Keratinocyte (primary cell): ENCODE data around the gene AKAP13. TPM values are rescaled to one million over a fixed set of nuclear protein-coding genes. Genes with fewer than 3 reads are reported as not detected.

ENCODE experiments used
- DNase-seq: peaks from one replicate; pipeline ENCODE4 v3.0.0-alpha.2; 2011; ENCODE audit warnings: low read depth, missing footprints, low spot score
- FAIRE-seq: peaks from 2 replicates; lab custom pipeline; 2011; peaks lifted over from hg19 to GRCh38; lab: Jason Lieb, UNC
- H2AFZ ChIP-seq: 2 replicates; pipeline ENCODE4 v1.6.0; 2012; ENCODE audit warnings: low read length, control low read depth, inconsistent platforms; ENCODE audit not compliant: control insufficient read depth
- H3K27ac ChIP-seq: 2 replicates; pipeline ENCODE4 v1.5.1; 2011; ENCODE audit warnings: low read length; ENCODE audit not compliant: control insufficient read depth, insufficient read depth
- H3K27me3 ChIP-seq: 3 replicates; pipeline ENCODE4 v1.6.0; 2011; ENCODE audit warnings: low read length; ENCODE audit not compliant: control insufficient read depth, insufficient read depth; ENCODE audit errors: extremely low read depth
- H3K36me3 ChIP-seq, 2 experiments: 2 replicates in 1 of 2; 3 replicates in 1 of 2; pipeline ENCODE4 v1.5.1; 2011; ENCODE audit warnings: low read length in 2 of 2, mild to moderate bottlenecking in 1 of 2; ENCODE audit not compliant: control insufficient read depth in 2 of 2, insufficient read depth in 2 of 2; ENCODE audit errors: extremely low read depth in 1 of 2
- H3K4me1 ChIP-seq: 3 replicates; pipeline ENCODE4 v1.5.1; 2011; ENCODE audit warnings: low read length; ENCODE audit not compliant: control insufficient read depth, insufficient read depth; ENCODE audit errors: extremely low read depth
- H3K4me2 ChIP-seq: 3 replicates; pipeline ENCODE4 v1.6.0; 2011; ENCODE audit warnings: low read depth, low read length; ENCODE audit not compliant: control insufficient read depth, insufficient read depth; ENCODE audit errors: extremely low read depth
- H3K4me3 ChIP-seq, 3 experiments: fragments of 200-600 bp in 1 of 3; sonication (generic) in 1 of 3; 2 replicates in 2 of 3; 3 replicates in 1 of 3; pipeline ENCODE4 v1.5.1; 2011 to 2016; ENCODE audit warnings: low read length in 3 of 3, mild to moderate bottlenecking in 3 of 3, control low read depth in 2 of 3, inconsistent platforms in 1 of 3, low read depth in 1 of 3, mixed read lengths in 1 of 3, mixed run types in 1 of 3, moderate library complexity in 1 of 3; ENCODE audit not compliant: control insufficient read depth in 2 of 3, insufficient read depth in 2 of 3; ENCODE audit errors: extremely low read depth in 1 of 3
- H3K79me2 ChIP-seq: 2 replicates; pipeline ENCODE4 v1.6.0; 2012; ENCODE audit warnings: low read length; ENCODE audit not compliant: control insufficient read depth, insufficient read depth
- H3K9ac ChIP-seq: 3 replicates; pipeline ENCODE4 v1.6.0; 2011; ENCODE audit warnings: low read length; ENCODE audit not compliant: control insufficient read depth, insufficient read depth; ENCODE audit errors: extremely low read depth
- H3K9me1 ChIP-seq: 3 replicates; pipeline ENCODE4 v1.6.0; 2011; ENCODE audit warnings: low read length; ENCODE audit not compliant: control insufficient read depth, insufficient read depth; ENCODE audit errors: extremely low read depth
- H3K9me3 ChIP-seq: 2 replicates; pipeline ENCODE4 v1.5.1; 2012; ENCODE audit warnings: low read depth, low read length; ENCODE audit not compliant: control insufficient read depth
- H4K20me1 ChIP-seq: 3 replicates; pipeline ENCODE4 v1.6.0; 2011; ENCODE audit warnings: low read length; ENCODE audit not compliant: control insufficient read depth, insufficient read depth; ENCODE audit errors: extremely low read depth
- EZH2 ChIP-seq: IDR thresholded peaks from one replicate; pipeline ENCODE4 v1.6.1; 2012; ENCODE audit warnings: inconsistent platforms, mild to moderate bottlenecking, low read length, moderate library complexity
- dilution Hi-C: fragments of 300-500 bp; cut with MboI; formaldehyde crosslinking; loops from one replicate; pipeline ENCODE4 v1.7.0; 2020; ENCODE audit warnings: low sequenced_read_pairs; ENCODE audit not compliant: extremely low pct_ligation_motif_present
- polyA plus RNA-seq, 5 experiments: library from polyadenylated mRNA; depleted of rRNA in 3 of 5; stranded (reverse) in 3 of 5; stranded (forward) in 1 of 5; unstranded in 1 of 5; fragments of >200 nt; gene quantifications; 1 replicate in 1 of 5; 2 replicates in 3 of 5; 3 replicates in 1 of 5; pipeline versions ENCODE4 v1.2.1 to v1.2.3, GENCODE V29; 2011 to 2012; ENCODE audit warnings: missing spikeins in 2 of 5, low read depth in 1 of 5, low replicate concordance in 1 of 5
- TF ChIP-seq, protein P1 (sequence below), 3 experiments: IDR thresholded peaks in 1 of 3; conservative IDR thresholded peaks in 1 of 3; optimal IDR thresholded peaks in 1 of 3; 2 replicates in 2 of 3; 3 replicates in 1 of 3; pipeline versions ENCODE3 to v1.5.1; 2011; ENCODE audit warnings: low read length in 3 of 3, mild to moderate bottlenecking in 3 of 3, moderate library complexity in 2 of 3, control low read depth in 1 of 3, inconsistent platforms in 1 of 3; ENCODE audit not compliant: insufficient read depth in 2 of 3; ENCODE audit errors: extremely low read depth in 1 of 3

AKAP13 gene
- polyA plus RNA-seq, 1 donor (not counting 4 experiments of a cell fraction or from before 2014, with no cell fraction given) = 16.7 TPM

DNA sequence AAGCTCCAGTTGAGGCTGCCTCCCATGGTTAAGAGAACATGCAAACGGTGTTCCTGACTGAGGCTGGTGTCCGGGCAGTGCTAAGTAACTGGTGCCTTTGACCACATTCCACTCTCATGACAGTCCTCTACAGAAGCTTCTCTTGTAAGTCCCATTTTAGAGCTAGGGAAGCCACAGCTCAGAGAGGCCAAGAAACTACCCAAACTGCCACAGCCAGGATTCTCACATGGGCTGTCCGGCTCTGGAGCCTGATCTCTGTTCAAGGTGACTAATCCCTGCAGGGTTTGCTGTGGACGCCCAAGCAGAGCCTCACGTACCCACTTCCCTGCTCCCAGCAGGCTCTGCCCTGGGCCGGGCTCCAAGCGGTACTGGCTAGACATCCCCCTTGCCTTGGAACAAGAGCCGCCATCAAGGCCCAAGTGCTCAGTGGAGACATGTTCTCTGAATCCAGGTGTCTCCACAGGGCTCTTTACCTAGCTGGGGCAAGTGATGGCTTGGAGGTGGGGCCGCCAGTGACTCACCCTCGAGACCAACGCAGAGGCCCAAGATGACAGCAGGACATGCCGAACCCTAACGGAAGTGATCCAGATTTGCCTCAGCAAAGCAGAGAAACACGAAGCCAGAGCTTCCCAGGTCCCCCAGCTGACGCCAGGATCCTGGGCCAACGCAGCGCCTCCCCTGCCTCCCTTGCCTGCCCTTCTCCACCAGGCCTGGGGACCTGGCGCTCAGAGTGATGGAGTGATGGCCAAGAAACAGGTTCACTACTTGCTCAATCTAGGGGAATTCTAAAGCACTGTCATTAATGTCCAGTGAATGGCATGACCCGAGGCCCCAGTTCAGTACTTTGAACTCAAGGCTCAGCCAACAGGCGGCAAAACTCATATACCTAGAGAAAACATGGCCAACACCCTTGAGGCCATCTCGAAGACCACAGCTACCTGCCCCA, 390.0 kb downstream of the AKAP13 start:
- Histone ChIP-seq H3K9me1 (peaks cover 4% of the 10 kb centered on the region), H3K79me2 (peaks cover 50% of the 10 kb centered on the region), H3K9ac (no peak overlapping the region), H3K27ac (peak overlapping the region; percentile 47), H3K4me3 (no peak overlapping the region), H3K36me3 (no peaks in the 10 kb centered on the region), H3K9me3 (no peaks in the 10 kb centered on the region), H3K27me3 (no peaks in the 10 kb centered on the region), H2AFZ (peak overlapping the region; percentile 41), H3K4me1 (peaks cover 30% of the 10 kb centered on the region), H4K20me1 (no peaks in the 10 kb centered on the region), H3K4me2 (peak overlapping the region; percentile 53)
- dilution Hi-C loops = no loop called here
- FAIRE-seq = peak; percentile 70
- TF ChIP-seq EZH2 = no peak
- TF ChIP-seq, protein P1, sequence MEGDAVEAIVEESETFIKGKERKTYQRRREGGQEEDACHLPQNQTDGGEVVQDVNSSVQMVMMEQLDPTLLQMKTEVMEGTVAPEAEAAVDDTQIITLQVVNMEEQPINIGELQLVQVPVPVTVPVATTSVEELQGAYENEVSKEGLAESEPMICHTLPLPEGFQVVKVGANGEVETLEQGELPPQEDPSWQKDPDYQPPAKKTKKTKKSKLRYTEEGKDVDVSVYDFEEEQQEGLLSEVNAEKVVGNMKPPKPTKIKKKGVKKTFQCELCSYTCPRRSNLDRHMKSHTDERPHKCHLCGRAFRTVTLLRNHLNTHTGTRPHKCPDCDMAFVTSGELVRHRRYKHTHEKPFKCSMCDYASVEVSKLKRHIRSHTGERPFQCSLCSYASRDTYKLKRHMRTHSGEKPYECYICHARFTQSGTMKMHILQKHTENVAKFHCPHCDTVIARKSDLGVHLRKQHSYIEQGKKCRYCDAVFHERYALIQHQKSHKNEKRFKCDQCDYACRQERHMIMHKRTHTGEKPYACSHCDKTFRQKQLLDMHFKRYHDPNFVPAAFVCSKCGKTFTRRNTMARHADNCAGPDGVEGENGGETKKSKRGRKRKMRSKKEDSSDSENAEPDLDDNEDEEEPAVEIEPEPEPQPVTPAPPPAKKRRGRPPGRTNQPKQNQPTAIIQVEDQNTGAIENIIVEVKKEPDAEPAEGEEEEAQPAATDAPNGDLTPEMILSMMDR (optimal IDR thresholded peaks at IDR 0.05 in 1 of 3, IDR thresholded peaks at IDR 0.05 in 1 of 3, conservative IDR thresholded peaks at IDR 0.05 in 1 of 3; ENCODE audit: extremely low read depth in 1 of 3, insufficient read depth in 2 of 3, low read length in 3 of 3) = no peak
- DNase-seq = no peak

DNA sequence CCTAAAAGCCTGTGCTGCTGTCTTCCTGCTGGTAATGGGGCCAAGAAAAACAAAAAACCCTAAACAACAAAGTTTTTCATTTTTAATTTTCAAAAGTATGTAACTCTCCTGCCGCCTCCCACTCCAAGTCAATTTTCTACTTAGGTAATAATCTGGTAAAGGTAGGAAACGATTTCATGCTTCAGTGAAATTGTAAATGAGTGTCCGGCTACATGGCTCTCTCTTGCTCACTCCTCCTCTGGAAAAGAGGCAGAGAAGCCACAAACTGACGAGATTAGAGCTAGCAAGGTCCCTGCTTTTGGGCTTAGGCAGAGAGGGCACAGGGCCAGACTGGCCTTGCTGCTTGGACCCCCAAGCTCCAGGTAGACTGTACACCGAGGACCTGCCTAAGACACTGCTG, 390.9 kb downstream of the AKAP13 start:
- no peaks in the 10 kb centered on the region for H3K27me3 ChIP-seq
- H3K27ac ChIP-seq = no peak overlapping the region
- dilution Hi-C loops = no loop called here
- H3K79me2 ChIP-seq = peaks cover 52% of the 10 kb centered on the region
- H3K4me3 ChIP-seq = no peak overlapping the region
- FAIRE-seq (no peak), DNase-seq (no peak)
- H3K4me2 ChIP-seq = no peak overlapping the region
- H2AFZ ChIP-seq = no peak overlapping the region
- H3K9ac ChIP-seq = no peak overlapping the region
- TF ChIP-seq, protein P1 (optimal IDR thresholded peaks at IDR 0.05 in 1 of 3, IDR thresholded peaks at IDR 0.05 in 1 of 3, conservative IDR thresholded peaks at IDR 0.05 in 1 of 3; ENCODE audit: extremely low read depth in 1 of 3, insufficient read depth in 2 of 3, low read length in 3 of 3) = no peak
- TF ChIP-seq EZH2 = no peak
- no peaks in the 10 kb centered on the region for H4K20me1 ChIP-seq
- H3K9me1 ChIP-seq = peaks cover 4% of the 10 kb centered on the region
- H3K4me1 ChIP-seq = peaks cover 32% of the 10 kb centered on the region
- no peaks in the 10 kb centered on the region for H3K9me3 ChIP-seq
- no peaks in the 10 kb centered on the region for H3K36me3 ChIP-seq
